ENCODE results near the gene SLC17A9. TPM values are rescaled to one million over a fixed set of nuclear protein-coding genes. Genes with fewer than 3 reads are reported as not detected.

Gene SLC17A9
- total RNA-seq, 1 experiment from 2014 or later, result 0.17 TPM

- H3K4me1 ChIP-seq (ENCODE audit: insufficient read depth, low read length, poor library complexity, severe bottlenecking), result no peaks in the 10 kb centered on the region
- intact Hi-C loops (cut with micrococcal nuclease; ENCODE audit: unreplicated experiment), result no loop called here
- H3K4me3 ChIP-seq (ENCODE audit: low read depth, low read length, poor library complexity, severe bottlenecking), result no peak overlapping the region
- no peaks in the 10 kb centered on the region for H3K36me3 ChIP-seq (ENCODE audit: insufficient read depth, low read length, poor library complexity, severe bottlenecking)
- no TSS peak for BruUV-seq (replicated peaks)
- no peak for DNase-seq (ENCODE audit: low spot score)
- CTCF ChIA-PET, result no interaction called here
- H3K27me3 ChIP-seq (replicated peaks; ENCODE audit: insufficient read depth, low read depth, low read length, poor library complexity), result peaks cover 23% of the 10 kb centered on the region
- POLR2A ChIA-PET (ENCODE audit: low non-redundant PET), result no interaction called here
- H3K27ac ChIP-seq (ENCODE audit: low read depth, low read length, poor library complexity, severe bottlenecking), result no peak overlapping the region
- H3K9me3 ChIP-seq (ENCODE audit: low read depth, low read length, poor library complexity, severe bottlenecking), result no peaks in the 10 kb centered on the region
- TF ChIP-seq EZH2 (IDR thresholded peaks at IDR 0.05; ENCODE audit: borderline replicate concordance, low read depth, low read length, poor library complexity, severe bottlenecking) (no peak), CTCF (conservative IDR thresholded peaks at IDR 0.05; ENCODE audit: low read depth, low read length) (no peak)
Observed at GRCh38 chr20:62969939-62970306, 17.4 kb downstream of the SLC17A9 start.

DNA sequence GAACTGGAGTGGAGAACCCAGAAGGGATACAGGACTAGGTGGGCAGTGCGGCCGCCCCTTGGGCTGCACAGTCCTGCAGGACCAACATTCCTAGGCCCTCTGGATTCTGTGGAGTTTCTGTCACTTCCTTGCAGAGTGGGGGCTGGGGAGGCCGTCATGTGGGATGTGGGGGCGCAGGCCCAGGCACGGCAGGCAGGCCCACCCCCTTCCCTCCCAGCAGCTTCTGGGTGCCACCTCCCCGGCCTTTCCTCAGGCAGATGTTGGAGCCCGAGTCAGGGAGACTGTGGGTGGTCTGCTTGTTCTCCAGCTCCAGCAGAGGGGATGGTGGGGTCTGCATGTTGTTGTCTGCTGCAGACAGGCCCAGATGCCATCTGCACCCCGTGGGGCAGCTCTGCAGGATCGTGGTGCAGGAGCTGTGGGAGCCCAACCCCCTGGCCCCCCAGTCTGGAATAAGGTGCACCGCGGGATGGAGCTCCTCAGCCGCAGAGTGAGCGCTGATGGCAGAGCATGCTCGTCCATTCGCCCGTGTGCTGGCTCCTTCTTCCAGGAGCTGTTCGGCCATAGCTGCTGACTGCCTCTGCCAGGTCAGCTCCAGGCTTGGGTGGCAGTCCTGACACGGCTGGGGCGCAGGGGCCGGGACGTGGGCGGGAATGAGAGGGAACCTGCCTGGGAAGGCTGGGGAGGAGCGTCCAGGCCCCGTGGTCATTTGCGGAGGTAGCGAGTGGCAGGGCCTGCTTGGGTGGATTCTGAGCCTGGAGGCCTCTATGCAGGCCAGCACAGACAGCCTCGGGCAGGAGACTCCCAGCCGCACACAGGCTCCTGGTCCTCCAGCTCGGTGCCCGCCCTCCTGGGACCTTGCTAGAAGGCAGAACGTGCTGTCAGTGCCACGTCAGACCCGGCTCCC is 18.1 kb downstream of the SLC17A9 start:
- CTCF ChIA-PET, result no interaction called here
- intact Hi-C loops (cut with micrococcal nuclease; ENCODE audit: unreplicated experiment), result no loop called here
- POLR2A ChIA-PET (ENCODE audit: low non-redundant PET), result no interaction called here
- H3K4me1 ChIP-seq (ENCODE audit: insufficient read depth, low read length, poor library complexity, severe bottlenecking), result no peaks in the 10 kb centered on the region
- TF ChIP-seq CTCF (conservative IDR thresholded peaks at IDR 0.05; ENCODE audit: low read depth, low read length), result no peak
- no peak for TF ChIP-seq EZH2 (IDR thresholded peaks at IDR 0.05; ENCODE audit: borderline replicate concordance, low read depth, low read length, poor library complexity, severe bottlenecking)
- no TSS peak for BruUV-seq (replicated peaks)
- no peaks in the 10 kb centered on the region for H3K36me3 ChIP-seq (ENCODE audit: insufficient read depth, low read length, poor library complexity, severe bottlenecking)
- no peak overlapping the region for H3K4me3 ChIP-seq (ENCODE audit: low read depth, low read length, poor library complexity, severe bottlenecking)
- H3K27me3 ChIP-seq (replicated peaks; ENCODE audit: insufficient read depth, low read depth, low read length, poor library complexity), result peaks cover 30% of the 10 kb centered on the region
- H3K9me3 ChIP-seq (ENCODE audit: low read depth, low read length, poor library complexity, severe bottlenecking), result no peaks in the 10 kb centered on the region
- DNase-seq (ENCODE audit: low spot score), result no peak
- no peak overlapping the region for H3K27ac ChIP-seq (ENCODE audit: low read depth, low read length, poor library complexity, severe bottlenecking)

GRCh38 chr20:62971211-62971949 is 18.9 kb downstream of the SLC17A9 start:
- peaks cover 37% of the 10 kb centered on the region for H3K27me3 ChIP-seq (replicated peaks; ENCODE audit: insufficient read depth, low read depth, low read length, poor library complexity)
- no peak overlapping the region for H3K4me3 ChIP-seq (ENCODE audit: low read depth, low read length, poor library complexity, severe bottlenecking)
- no peak for DNase-seq (ENCODE audit: low spot score)
- no peaks in the 10 kb centered on the region for H3K4me1 ChIP-seq (ENCODE audit: insufficient read depth, low read length, poor library complexity, severe bottlenecking)
- CTCF ChIA-PET, result no interaction called here
- POLR2A ChIA-PET (ENCODE audit: low non-redundant PET), result no interaction called here
- H3K9me3 ChIP-seq (ENCODE audit: low read depth, low read length, poor library complexity, severe bottlenecking), result no peaks in the 10 kb centered on the region
- H3K27ac ChIP-seq (ENCODE audit: low read depth, low read length, poor library complexity, severe bottlenecking), result no peak overlapping the region
- H3K36me3 ChIP-seq (ENCODE audit: insufficient read depth, low read length, poor library complexity, severe bottlenecking), result no peaks in the 10 kb centered on the region
- no TSS peak for BruUV-seq (replicated peaks)
- no peak for TF ChIP-seq CTCF (conservative IDR thresholded peaks at IDR 0.05; ENCODE audit: low read depth, low read length)
- TF ChIP-seq EZH2 (IDR thresholded peaks at IDR 0.05; ENCODE audit: borderline replicate concordance, low read depth, low read length, poor library complexity, severe bottlenecking), result no peak
- intact Hi-C loops (cut with micrococcal nuclease; ENCODE audit: unreplicated experiment), result no loop called here

Data from A673 (cell line).